Glomerular endothelial cell (primary cell): ENCODE results near the gene FSCN2. TPM values are rescaled to one million over a fixed set of nuclear protein-coding genes. Genes with fewer than 3 reads are reported as not detected.

Source experiments
- DNase-seq: peaks from one replicate; pipeline ENCODE4 v3.0.0-alpha.2; 2011; ENCODE audit warnings: low read depth, low spot score; ENCODE audit errors: extremely low read depth
- total RNA-seq: library from RNA; depleted of rRNA; stranded (reverse); fragments of >200 nt; gene quantifications from 2 replicates; pipeline ENCODE4 v1.2.3, GENCODE V29; 2015

Gene FSCN2
- total RNA-seq, 1 donor from 2014 or later = 0.64 TPM

DNA sequence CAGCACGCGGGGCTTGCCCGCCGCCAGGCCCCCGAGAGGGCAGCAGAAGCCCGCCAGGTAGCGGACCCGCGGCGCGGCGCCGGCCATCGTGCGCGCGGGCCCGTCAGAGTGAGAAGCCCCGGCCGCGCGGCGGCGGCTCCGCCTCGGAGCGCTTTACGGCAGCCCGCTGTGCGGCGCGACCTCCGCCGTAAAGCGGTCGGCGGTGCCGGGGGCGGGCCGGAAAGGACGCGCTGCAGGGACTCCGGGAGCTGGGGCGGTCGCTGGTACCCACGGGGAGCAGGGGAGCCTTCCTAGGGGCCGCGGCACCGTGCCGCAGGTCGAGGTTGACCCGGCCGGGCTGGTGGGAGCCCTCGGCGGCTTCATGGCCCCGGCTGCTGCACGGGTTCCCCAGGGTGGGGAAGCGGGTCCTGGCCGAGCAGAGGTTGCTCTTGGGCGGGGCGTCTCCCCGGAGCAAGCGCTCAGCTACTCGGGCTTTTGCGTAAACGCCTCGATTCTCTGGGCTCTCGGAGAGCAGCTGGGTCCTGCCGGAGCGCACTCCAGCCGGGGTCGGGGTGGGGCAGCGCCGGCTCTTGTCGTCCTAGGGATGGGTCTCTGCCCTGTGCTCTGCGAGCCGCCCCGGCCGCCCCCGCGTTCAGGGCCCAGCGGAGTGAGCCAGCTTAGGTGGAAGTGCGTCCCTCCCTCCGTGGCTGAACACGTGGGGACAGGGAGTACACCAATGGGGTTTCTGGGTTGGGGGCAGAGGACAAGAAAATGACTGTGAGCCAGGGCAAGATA, 24.3 kb downstream of the FSCN2 start, which contains the start of gene FAAP100:
Gene FAAP100 (minus strand): TSS at position 110 of the 774 bp plus-strand sequence. CDS start 23 bp downstream, at position 87.
- no peak for DNase-seq

DNA sequence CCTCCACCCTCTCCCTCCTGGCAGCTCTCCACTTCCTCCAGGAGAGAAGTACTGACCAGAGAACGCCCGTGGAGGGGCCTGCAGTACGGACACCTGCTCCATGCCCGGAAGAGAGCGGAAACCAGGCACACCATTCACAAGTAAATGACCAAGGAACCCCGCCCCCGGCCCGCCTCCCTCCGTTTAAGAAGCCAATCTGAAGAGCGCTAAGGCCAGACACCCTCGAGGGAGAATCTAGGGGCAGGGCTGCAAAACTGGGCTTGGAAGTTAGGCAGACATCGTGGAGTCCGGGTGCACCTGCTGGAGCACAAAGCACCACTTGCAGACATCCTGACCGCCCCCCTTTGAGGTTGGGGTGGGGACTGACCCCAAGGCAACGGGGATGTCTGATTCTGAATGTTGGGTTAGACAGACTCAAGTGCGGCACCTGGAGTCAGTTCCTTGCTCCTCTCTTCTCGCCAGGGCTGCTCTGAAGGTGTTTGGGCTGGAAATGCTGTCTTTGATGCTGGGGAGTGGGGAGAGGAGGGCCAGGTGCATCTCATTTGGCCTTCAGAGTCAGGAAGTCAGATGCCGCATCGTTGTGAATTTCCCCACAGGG, 24.9 kb downstream of the FSCN2 start:
- DNase-seq = no peak

DNA sequence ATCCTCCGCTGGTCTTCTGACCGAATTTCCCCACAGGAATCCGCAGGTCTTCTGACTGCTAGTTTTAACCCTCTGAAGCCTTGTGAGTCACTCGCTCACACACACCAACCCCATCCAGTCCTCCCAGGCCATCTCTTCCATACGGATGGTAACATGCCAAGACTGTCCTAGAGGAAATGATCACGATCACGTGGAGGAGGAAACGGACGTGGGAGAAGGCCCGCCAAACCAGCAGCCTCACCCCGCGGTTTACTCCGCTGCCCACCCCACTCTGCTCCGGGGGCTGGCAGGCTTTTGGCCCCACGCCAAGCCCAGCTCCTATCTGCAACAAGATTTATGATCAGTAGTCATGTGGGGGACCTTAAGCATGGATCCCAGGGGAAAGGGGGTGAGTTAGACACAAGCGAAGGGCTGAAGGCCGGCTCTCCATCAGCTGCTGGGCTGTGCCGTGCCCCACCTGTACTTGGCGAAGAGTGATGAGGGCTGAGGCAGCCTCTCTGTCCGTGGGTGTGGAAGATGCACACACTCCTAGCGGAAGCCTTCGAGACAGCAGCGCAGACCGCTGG, 25.5 kb downstream of the FSCN2 start:
- DNase-seq = peak; percentile 85

DNA sequence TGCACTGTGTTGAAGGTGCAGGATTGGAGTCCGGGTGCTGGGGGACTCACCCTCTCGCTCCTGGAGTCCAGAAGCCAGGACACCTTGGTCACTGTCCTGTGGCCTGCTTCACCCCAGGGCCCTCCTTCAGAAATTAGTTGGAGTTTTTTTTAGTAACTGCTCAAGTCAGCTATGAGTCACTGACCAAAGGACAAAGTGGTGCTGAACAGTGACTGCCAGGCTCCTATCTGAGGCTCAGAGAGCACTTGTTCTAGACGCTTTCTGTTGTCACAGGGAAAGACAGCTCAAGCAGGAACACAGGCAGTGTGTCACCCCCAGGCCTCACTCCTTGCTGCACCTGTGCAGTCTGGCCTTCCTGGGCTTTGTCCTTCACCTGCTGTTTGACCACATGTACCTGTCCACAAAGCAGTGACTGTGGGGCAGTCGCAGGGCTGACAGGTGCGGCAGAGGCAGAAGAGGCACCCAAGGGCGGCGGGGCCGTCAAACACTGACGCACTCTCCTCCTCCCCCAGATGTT, 28.1 kb downstream of the FSCN2 start:
- DNase-seq = no peak

DNA sequence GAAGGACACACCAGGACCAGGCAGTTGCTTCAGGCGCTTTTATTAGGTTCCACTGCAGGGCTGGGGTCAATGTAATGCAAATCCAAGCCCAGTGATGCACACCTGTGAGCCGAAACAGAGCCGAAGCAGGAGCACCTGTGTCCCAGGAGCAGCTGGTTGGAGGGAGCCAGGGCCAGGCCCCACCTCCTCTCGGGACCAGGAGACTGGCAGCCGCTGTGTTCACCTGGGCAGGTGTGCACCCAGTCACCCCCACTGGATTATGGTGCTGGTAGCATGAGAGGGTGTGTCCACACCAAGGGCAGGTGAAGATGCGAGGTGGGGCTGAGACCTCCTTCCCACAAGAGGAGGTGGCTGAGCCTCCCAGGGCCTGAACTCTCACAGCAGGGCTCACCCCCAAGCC, 28.7 kb downstream of the FSCN2 start:
- DNase-seq = no peak

DNA sequence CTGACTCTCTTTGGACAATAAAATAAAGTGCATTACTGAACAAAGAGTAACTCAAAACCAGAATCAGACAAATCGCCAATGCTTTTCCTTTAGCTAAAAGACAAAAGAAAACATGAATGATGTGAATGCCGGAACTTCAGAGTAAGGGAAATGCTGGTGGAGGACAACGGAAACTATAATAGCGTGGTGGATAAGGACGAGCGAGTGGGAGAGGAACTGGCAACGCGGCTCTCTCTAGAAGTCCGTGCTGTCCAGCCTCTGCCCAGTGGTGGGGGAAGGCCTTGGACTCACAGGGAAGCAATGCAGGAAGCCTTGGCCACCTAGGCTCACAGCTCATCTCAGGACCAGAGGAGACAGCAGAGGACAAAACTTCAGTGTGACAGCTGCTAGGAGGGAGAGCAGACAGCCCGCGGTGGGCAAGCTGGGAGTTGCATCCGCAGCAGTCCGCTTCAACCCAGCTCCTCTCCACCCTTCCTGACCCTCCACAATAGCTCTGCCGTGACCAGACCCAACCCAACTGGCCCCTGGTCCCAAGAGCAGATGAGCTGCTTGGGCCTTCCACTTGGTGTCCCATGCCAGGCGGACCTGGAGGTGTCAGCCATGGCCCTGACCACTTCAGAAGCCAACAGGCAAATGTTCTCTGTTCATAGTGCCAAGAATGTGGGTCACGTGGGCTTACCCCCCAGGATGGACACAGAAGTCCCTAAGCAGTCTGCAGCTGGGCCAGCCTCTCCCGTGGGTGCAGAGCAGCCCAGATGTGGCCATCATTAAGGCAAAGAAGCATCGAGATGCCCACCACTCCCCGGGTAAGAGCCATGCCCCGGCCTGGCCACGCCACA, 29.3 kb downstream of the FSCN2 start:
- no peak for DNase-seq

DNA sequence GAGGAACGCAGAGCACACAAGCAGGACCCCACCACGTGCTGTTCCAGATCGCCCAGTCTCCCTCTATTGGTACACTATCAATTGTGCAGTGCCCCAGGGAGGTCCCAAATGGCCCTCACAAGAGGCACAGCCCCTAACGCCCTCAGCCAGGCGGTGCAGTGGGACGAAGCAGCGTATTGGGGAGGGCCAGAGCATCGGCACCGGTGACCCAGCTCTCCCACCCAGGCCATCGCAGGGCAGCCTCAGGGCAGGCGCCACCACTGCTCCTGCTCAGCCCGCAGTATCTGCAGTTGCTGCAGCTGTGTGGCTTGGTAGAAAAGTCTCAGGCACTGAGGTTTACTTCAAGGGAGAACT, 29.9 kb downstream of the FSCN2 start:
- DNase-seq = no peak

- no peak for DNase-seq
These were observed 31.0 kb downstream of the FSCN2 start for GRCh38 chr17:81558941-81559806.

DNA sequence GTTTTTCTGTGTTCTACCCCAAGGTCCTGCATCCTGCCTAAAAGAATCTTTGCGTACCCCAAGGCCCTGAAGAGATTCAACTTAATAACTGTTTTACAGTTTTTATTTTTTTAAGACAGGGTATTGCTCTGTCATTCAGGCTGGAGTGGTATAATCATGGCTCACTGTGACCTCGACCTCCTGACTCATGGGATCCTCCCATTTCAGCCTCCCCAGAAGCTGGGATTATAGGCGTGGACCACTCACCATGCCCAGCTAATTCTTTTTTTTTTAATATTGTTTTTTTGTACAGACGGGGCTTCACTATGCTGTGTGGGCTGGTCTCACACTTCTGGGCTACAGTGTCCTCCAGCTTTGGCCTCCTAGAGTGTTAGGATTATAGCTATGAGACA, 33.3 kb downstream of the FSCN2 start:
- DNase-seq = no peak

DNA sequence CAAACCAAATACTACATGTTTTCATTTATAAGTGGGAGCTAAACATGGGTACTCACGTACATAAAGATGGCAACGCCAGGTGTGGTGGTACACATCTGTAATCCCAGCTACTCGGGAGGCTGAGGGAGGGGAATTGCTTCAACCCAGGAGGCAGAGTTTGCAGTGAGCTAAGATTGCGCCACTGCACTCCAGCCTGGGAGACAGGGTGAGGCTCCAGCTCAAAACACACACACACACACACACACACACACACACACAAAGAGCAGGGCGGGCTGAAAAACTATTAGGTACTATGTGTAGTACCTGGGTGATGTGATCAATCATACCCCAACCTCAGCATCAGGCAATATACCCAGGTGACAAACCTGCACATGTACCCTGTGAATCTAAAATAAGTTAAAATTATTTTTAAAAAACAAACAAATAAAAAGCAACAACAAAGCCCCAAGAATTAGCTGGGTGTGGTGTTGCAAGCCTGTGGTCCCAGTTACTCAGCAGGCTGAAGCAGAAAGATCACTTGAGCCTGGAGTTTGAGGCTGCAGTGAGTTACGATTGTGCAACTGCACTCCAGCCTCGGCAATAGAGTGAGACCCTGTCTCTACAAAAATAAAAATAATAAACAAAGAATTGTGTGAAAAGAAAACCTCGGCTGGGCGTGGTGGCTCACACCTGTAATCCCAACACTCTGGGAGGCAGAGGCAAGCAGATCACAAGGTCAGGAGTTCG, 35.8 kb downstream of the FSCN2 start:
- DNase-seq = no peak

DNA sequence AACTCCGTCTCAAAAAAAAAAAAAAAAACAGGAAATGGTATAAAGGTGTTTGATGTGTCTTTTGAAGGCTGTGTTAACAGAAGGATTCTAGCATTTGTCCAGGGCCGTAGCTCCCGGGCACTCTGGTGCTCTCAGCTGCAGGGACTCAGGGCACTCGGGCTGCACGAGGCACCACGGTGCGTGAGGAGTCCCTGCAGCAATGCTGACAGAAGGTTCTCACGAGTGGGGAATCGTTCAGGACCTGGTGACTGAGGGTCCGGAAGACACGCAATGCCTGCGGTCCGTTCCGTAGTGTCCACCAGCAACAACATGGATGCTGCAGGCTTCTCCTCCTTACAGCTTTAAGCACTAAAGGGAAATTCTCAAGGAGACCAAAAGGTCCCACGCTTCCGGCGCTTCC, 36.6 kb downstream of the FSCN2 start:
- no peak for DNase-seq

DNA sequence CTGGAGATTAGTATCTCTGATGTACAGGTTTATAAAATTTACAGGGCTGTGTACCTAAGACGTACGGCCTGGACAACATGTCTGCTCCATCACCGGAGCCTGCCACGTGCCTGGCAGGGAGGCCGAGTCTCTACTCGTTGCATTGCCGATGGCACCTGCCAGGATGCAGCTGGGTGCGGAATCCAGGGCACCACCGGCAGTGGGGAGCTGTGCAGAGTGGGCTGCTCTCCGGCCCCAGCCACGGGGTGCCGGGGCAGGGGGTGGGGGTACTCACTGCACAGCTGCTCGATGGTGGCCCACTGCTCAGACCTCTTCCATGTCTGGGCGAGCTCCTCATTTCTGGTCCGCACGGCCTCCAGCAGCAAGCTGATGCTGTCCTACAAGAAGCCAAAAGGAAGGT, 37.1 kb downstream of the FSCN2 start:
- DNase-seq = no peak

DNA sequence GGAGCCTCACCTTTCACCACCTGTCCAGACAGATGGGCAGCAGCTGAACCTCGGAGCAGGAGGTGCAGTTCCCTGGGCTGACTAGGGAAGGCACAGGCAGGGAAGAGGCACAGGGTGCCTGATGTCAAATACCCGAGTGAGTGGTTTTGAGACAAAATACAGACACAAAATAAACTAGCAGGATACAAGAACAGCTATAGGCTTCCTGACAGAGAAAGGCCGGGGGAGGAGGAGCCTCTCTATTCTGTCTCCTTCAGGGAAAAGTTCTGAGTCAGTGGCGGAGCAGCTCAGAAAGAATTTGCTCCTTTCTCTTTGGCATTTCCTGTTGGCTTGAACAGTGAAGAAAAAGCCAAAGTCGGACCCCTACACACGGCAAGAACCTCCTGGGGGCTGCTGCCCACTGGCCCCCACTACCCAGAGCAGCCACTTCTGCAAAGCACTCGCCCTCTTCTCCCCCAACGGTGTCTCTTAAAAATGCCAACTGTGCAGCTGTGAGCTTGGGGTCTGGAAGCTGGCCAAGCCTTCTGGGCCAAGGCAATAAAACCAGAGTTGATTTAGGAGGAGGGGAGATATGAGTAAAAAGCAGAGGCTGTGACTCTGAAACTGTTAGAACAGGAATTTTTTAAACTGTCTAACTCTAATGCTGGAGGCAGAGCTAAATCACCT, 38.4 kb downstream of the FSCN2 start:
- peak; percentile 90 for DNase-seq

GRCh38 chr17:81567191-81567590, 39.0 kb downstream of the FSCN2 start:
- no peak for DNase-seq

- no peak for DNase-seq
These were observed 40.2 kb downstream of the FSCN2 start for GRCh38 chr17:81568416-81568815.

GRCh38 chr17:81569986-81570514, 41.9 kb downstream of the FSCN2 start:
- no peak for DNase-seq

DNA sequence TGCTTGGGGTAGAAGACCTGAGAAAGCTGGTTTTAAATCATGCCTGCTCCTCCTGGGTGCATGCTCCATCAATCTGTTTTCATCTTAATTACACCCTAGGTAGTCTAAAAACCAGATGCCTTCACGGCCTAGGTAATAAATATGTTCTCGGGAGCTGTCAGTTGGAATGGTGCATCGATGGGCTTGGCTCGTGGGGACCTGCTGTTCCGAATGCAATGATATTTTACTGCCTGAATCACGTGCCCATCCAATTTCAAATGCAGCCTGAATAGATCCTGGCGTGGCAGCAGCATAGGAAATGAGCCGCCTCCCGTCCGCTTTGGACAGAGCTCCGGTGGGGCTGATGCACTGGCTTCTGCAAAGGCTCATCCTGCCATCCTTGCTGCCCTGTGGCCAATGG, 42.8 kb downstream of the FSCN2 start:
- DNase-seq = no peak

DNA sequence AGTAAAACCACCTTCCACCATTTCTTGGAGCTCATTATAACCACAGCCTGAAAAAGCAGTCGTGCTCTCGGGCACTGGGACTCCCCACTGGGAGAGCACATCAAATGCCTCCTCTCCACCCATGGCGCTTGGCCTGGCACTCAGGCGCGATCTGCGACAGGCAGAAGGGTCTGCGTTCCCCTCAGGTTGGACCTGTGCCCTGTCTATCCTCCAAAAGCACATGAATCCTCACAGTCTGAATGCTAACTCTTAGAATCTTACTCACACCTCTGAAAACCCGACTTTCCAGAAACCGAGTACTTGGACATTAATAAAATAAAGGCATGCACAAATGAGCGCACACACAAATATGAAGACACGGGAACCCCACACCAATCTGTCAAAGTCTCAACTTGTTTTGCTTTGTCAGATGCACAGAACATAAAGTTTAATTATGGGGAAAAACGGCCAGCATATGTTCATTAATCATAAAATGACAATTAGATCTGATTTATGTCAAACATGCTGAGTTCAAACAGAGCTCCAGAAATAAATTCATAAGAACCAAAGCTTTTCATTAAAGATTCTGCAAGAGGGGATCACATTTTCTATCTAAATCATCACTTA, 44.5 kb downstream of the FSCN2 start:
- DNase-seq = no peak
